GM23338 (cell line): ENCODE measurements around the gene RMND1. TPM values are rescaled to one million over a fixed set of nuclear protein-coding genes. Genes with fewer than 3 reads are reported as not detected.

Experiments
- ATAC-seq: fragments of 200-7000 bp; cut with Tn5 transposase; 3 replicates; pipeline ENCODE4 v1.9.1; 2020
- DNase-seq: peaks from one replicate; pipeline ENCODE4 v3.0.0-alpha.2; 2015; ENCODE audit warnings: low spot score
- H2AFZ ChIP-seq: fragments of 200-600 bp; sonication (generic); 2 replicates; pipeline ENCODE4 v1.8.0; 2016; ENCODE audit warnings: antibody characterized with exemption, mild to moderate bottlenecking, moderate library complexity
- H3F3A ChIP-seq: fragments of 200-600 bp; sonication (generic); replicated peaks from 2 replicates; pipeline ENCODE4 v1.8.0; 2017; ENCODE audit warnings: antibody characterized with exemption, mixed run types, low read depth
- H3K27ac ChIP-seq: fragments of 200-600 bp; sonication (generic); 2 replicates; pipeline ENCODE4 v1.6.1; 2016; ENCODE audit warnings: low read depth
- H3K27me3 ChIP-seq: fragments of 200-600 bp; sonication (generic); 2 replicates; pipeline ENCODE4 v1.8.0; 2016; ENCODE audit warnings: mild to moderate bottlenecking, mixed run types, moderate library complexity; ENCODE audit not compliant: insufficient read depth
- H3K36me3 ChIP-seq: fragments of 200-600 bp; sonication (generic); 2 replicates; pipeline ENCODE4 v1.8.0; 2016; ENCODE audit warnings: mild to moderate bottlenecking; ENCODE audit not compliant: insufficient read depth
- H3K4me1 ChIP-seq: fragments of 200-600 bp; sonication (generic); 2 replicates; pipeline ENCODE4 v1.8.0; 2016; ENCODE audit warnings: mild to moderate bottlenecking, moderate library complexity; ENCODE audit not compliant: insufficient read depth
- H3K4me2 ChIP-seq: fragments of 200-600 bp; sonication (generic); 2 replicates; pipeline ENCODE4 v1.7.1; 2017; ENCODE audit warnings: mixed run types
- H3K4me3 ChIP-seq: fragments of 200-600 bp; sonication (generic); 2 replicates; pipeline ENCODE4 v1.6.1; 2016; ENCODE audit warnings: mixed run types
- H3K79me2 ChIP-seq: fragments of 200-600 bp; sonication (generic); replicated peaks from 2 replicates; pipeline ENCODE4 v1.8.0; 2017; ENCODE audit warnings: mild to moderate bottlenecking; ENCODE audit not compliant: insufficient read depth
- H3K9me2 ChIP-seq: fragments of 200-600 bp; sonication (generic); 2 replicates; pipeline ENCODE4 v1.8.0; 2017; ENCODE audit not compliant: insufficient read depth
- H4K20me1 ChIP-seq: fragments of 200-600 bp; sonication (generic); replicated peaks from 2 replicates; pipeline ENCODE4 v1.8.0; 2017; ENCODE audit warnings: mild to moderate bottlenecking; ENCODE audit not compliant: insufficient read depth
- H3K27ac Mint-ChIP-seq: 2 replicates; pipeline ENCODE4 v1.8.0; 2020; ENCODE audit warnings: inconsistent platforms, mild to moderate bottlenecking, moderate library complexity, mixed read lengths
- H3K27me3 Mint-ChIP-seq: 3 replicates; pipeline ENCODE4 v1.8.0; 2022; ENCODE audit warnings: low read depth, mild to moderate bottlenecking, moderate library complexity, mixed read lengths, inconsistent platforms; ENCODE audit not compliant: insufficient read depth, poor library complexity
- H3K36me3 Mint-ChIP-seq: 3 replicates; pipeline ENCODE4 v1.8.0; 2021; ENCODE audit warnings: low read depth, mild to moderate bottlenecking, inconsistent platforms, moderate library complexity, mixed read lengths
- H3K4me1 Mint-ChIP-seq: 3 replicates; pipeline ENCODE4 v1.8.0; 2020; ENCODE audit warnings: mild to moderate bottlenecking, inconsistent platforms, mixed read lengths
- H3K4me3 Mint-ChIP-seq: 3 replicates; pipeline ENCODE4 v1.8.0; 2021; ENCODE audit warnings: moderate library complexity, mild to moderate bottlenecking, inconsistent platforms, mixed read lengths
- H3K9me3 Mint-ChIP-seq: 3 replicates; pipeline ENCODE4 v1.8.0; 2020; ENCODE audit warnings: moderate library complexity, mild to moderate bottlenecking, inconsistent platforms, mixed read lengths
- CTCF ChIP-seq, 2 experiments: fragments of 200-600 bp in 1 of 2; sonication (generic) in 1 of 2; conservative IDR thresholded peaks; 2 replicates each; pipeline versions ENCODE4 v1.5.1 to v1.6.1; 2016 to 2017; ENCODE audit warnings: antibody characterized with exemption in 2 of 2, low read depth in 2 of 2, mild to moderate bottlenecking in 2 of 2, moderate library complexity in 1 of 2
- ETS1 ChIP-seq: IDR thresholded peaks from 2 replicates; pipeline ENCODE4 v1.6.1; 2016; ENCODE audit warnings: antibody characterized with exemption
- EZH2 ChIP-seq: fragments of 200-600 bp; sonication (generic); IDR thresholded peaks from one replicate; pipeline ENCODE4 v1.8.0; 2017; ENCODE audit warnings: antibody characterized with exemption, mild to moderate bottlenecking, low read depth; ENCODE audit not compliant: unreplicated experiment
- NANOG ChIP-seq: IDR thresholded peaks from 2 replicates; pipeline ENCODE4 v1.6.1; 2016; ENCODE audit warnings: antibody characterized with exemption, borderline replicate concordance
- POLR2AphosphoS5 ChIP-seq: IDR thresholded peaks from 2 replicates; pipeline ENCODE4 v1.6.1; 2016; ENCODE audit warnings: antibody characterized with exemption, low read depth
- REST ChIP-seq: IDR thresholded peaks from one replicate; pipeline ENCODE4 v1.6.1; 2018; ENCODE audit warnings: antibody characterized with exemption; ENCODE audit not compliant: unreplicated experiment
- STAT1 ChIP-seq: IDR thresholded peaks from one replicate; pipeline ENCODE4 v1.6.1; 2016; ENCODE audit warnings: antibody characterized with exemption; ENCODE audit not compliant: unreplicated experiment
- ZNF114 ChIP-seq: fragments of 250-450 bp; sonication (Bioruptor Pico); IDR thresholded peaks from 2 replicates; pipeline ENCODE4 v1.5.0; 2020; ENCODE audit warnings: mild to moderate bottlenecking, moderate library complexity
- ZNF331 ChIP-seq: fragments of 250-450 bp; sonication (Bioruptor Pico); IDR thresholded peaks from 2 replicates; pipeline ENCODE4 v1.5.0; 2020; ENCODE audit warnings: low read depth, mild to moderate bottlenecking, moderate library complexity
- ZNF462 ChIP-seq: fragments of 250-450 bp; sonication (Bioruptor Pico); IDR thresholded peaks from 2 replicates; pipeline ENCODE4 v1.5.0; 2020; ENCODE audit warnings: mild to moderate bottlenecking, moderate library complexity
- polyA plus RNA-seq: library from polyadenylated mRNA; unstranded; fragments of >200 nt; fragmentation: Nextera tagmentation; extraction: Ambion mirVana; gene quantifications from 2 replicates; pipeline ENCODE4 v1.2.1, GENCODE V29; 2016
- total RNA-seq: library from RNA; depleted of rRNA; stranded (reverse); fragments of >200 nt; shearing (Covaris generic); gene quantifications from 2 replicates; pipeline ENCODE4 v1.2.3, GENCODE V29; 2014

Gene RMND1
- total and polyA plus RNA-seq, 2 experiments from 2014 or later: 27.5 to 34.4 TPM

GRCh38 chr6:151434369-151434768, 17.6 kb downstream of the RMND1 start:
- peaks cover 41% of the 10 kb centered on the region for H3K79me2 ChIP-seq
- H3K4me1 ChIP-seq: no peaks in the 10 kb centered on the region
- DNase-seq (no peak), ATAC-seq (no peak)
- no peak overlapping the region for H3K4me3 Mint-ChIP-seq
- H3K27me3 Mint-ChIP-seq: no peaks in the 10 kb centered on the region
- peaks cover 18% of the 10 kb centered on the region; the same call in 1 of the 2 replicates for H3K36me3 ChIP-seq
- H3K36me3 Mint-ChIP-seq: peaks cover 32% of the 10 kb centered on the region
- no peak overlapping the region for H3K4me3 ChIP-seq
- no peaks in the 10 kb centered on the region for H3F3A ChIP-seq
- no peak overlapping the region for H3K27ac ChIP-seq
- H3K27ac Mint-ChIP-seq: no peak overlapping the region
- H3K27me3 ChIP-seq: no peaks in the 10 kb centered on the region
- H3K4me2 ChIP-seq: no peak overlapping the region
- TF ChIP-seq EZH2: no peak
- TF ChIP-seq POLR2AphosphoS5: no peak
- H3K9me2 ChIP-seq: no peaks in the 10 kb centered on the region
- H3K4me1 Mint-ChIP-seq: no peaks in the 10 kb centered on the region
- H2AFZ ChIP-seq: no peak overlapping the region
- H3K9me3 Mint-ChIP-seq: no peaks in the 10 kb centered on the region
- H4K20me1 ChIP-seq: peaks cover 7% of the 10 kb centered on the region; the same call in 1 of the 2 replicates

GRCh38 chr6:151432651-151433050, 19.3 kb downstream of the RMND1 start:
- Histone ChIP-seq H3K4me1 (no peaks in the 10 kb centered on the region), H3K27me3 (no peaks in the 10 kb centered on the region), H2AFZ (no peak overlapping the region), H3K9me2 (no peaks in the 10 kb centered on the region), H3K79me2 (peaks cover 24% of the 10 kb centered on the region), H3K4me2 (no peak overlapping the region), H3K36me3 (peaks cover 20% of the 10 kb centered on the region), H3K4me3 (no peak overlapping the region), H3K27ac (no peak overlapping the region), H4K20me1 (peaks cover 4% of the 10 kb centered on the region; the same call in 1 of the 2 replicates), H3F3A (no peaks in the 10 kb centered on the region)
- no peaks in the 10 kb centered on the region for H3K27me3 Mint-ChIP-seq
- DNase-seq (no peak), ATAC-seq (no peak)
- H3K4me1 Mint-ChIP-seq: no peaks in the 10 kb centered on the region
- no peak overlapping the region for H3K4me3 Mint-ChIP-seq
- peaks cover 46% of the 10 kb centered on the region for H3K36me3 Mint-ChIP-seq
- H3K9me3 Mint-ChIP-seq: no peaks in the 10 kb centered on the region
- no peak overlapping the region for H3K27ac Mint-ChIP-seq
- TF ChIP-seq ZNF331 (CRISPR knock-in tag): no peak
- TF ChIP-seq CTCF (conservative IDR thresholded peaks at IDR 0.05; ENCODE audit: low read depth in 2 of 2): no peak
- TF ChIP-seq ZNF114: no peak
- no peak for TF ChIP-seq POLR2AphosphoS5
- no peak for TF ChIP-seq REST
- no peak for TF ChIP-seq ETS1
- no peak for TF ChIP-seq ZNF462 (CRISPR knock-in tag)
- no peak for TF ChIP-seq STAT1
- no peak for TF ChIP-seq NANOG
